Measurements from ENCODE around the gene PCDHGB2.
"Not testable (repeated sequence)": the region's sequence is repeated elsewhere in the genome, so short reads cannot be mapped to it uniquely, and the experiment has no call there.

PCDHGB2 gene

DNA sequence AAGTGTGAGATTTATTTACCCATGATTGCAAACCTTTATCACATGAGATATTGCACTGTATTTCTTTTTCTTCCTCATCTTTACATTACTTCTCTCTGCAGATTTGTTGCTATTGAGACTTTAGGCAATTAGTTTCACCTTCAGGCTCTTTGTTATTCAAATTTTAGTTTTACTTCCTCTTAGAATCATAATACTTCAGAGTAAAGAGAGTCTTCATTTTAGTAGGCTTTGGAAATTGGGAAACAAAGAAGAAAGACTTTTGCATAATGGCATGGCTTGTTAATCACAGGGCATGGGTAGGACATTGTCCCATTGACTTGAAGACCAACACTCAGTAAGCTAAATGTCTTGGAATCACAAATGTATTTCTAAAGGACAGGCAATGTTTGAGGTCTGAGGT is 2.9 kb downstream of the PCDHGB2 start:
- no peak for DNase-seq (ENCODE audit: low spot score)
- H3K27me3 Mint-ChIP-seq (ENCODE audit: low read depth): peaks cover 51% of the 10 kb centered on the region
- H3K36me3 Mint-ChIP-seq (ENCODE audit: low read depth): peaks cover 7% of the 10 kb centered on the region
- H3K4me3 Mint-ChIP-seq: no peak overlapping the region
- peaks cover 2% of the 10 kb centered on the region for H3K4me1 Mint-ChIP-seq (ENCODE audit: low read depth)
- H3K9me3 Mint-ChIP-seq: peaks cover 42% of the 10 kb centered on the region
- no peak overlapping the region for H3K27ac Mint-ChIP-seq

DNA sequence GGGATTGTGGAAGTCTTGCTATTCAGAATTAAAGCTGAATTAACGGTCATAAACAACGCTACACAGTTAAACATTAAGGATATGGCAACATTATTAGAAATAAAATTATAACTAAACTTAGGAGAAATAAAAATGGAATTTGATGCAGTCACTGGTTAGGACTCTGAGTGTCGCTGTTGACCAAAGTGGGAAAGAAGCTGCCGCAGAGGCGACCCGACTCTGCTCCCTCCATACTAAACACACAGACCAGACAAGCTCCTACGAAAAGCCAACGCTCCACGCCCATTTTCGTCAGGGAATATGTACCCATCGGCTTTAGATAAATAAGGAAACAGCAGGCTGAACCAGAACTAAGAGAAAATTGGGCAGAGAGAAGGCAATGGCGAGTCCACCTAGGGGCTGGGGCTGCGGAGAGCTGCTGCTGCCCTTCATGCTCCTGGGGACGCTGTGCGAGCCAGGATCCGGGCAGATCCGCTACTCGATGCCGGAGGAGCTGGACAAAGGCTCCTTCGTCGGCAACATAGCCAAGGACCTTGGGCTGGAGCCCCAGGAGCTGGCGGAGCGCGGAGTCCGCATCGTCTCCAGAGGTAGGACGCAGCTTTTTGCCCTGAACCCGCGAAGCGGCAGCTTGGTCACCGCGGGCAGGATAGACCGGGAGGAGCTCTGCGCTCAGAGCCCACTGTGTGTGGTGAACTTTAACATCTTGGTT is 4.3 kb downstream of the PCDHGB2 start, which contains the start of gene PCDHGA5:
PCDHGA5 (plus strand) TSS at position 211 of the 709 bp plus-strand sequence; CDS start at position 380, 169 bp downstream.
- DNase-seq (ENCODE audit: low spot score): no peak
- Mint-ChIP-seq H3K4me1 (ENCODE audit: low read depth) (peaks cover 2% of the 10 kb centered on the region), H3K9me3 (peaks cover 42% of the 10 kb centered on the region), H3K4me3 (no peak within 1 kb of the TSS), H3K36me3 (ENCODE audit: low read depth) (peaks cover 7% of the 10 kb centered on the region), H3K27me3 (ENCODE audit: low read depth) (peaks cover 53% of the 10 kb centered on the region), H3K27ac (no peak within 1 kb of the TSS)

GRCh38 chr5:141366016-141366896 is 6.5 kb downstream of the PCDHGB2 start:
- Mint-ChIP-seq H3K4me1 (ENCODE audit: low read depth) (peaks cover 2% of the 10 kb centered on the region), H3K27me3 (ENCODE audit: low read depth) (peaks cover 50% of the 10 kb centered on the region), H3K9me3 (peaks cover 31% of the 10 kb centered on the region), H3K36me3 (ENCODE audit: low read depth) (peaks cover 5% of the 10 kb centered on the region), H3K4me3 (no peak overlapping the region), H3K27ac (no peak overlapping the region)
- no peak for DNase-seq (ENCODE audit: low spot score)

DNA sequence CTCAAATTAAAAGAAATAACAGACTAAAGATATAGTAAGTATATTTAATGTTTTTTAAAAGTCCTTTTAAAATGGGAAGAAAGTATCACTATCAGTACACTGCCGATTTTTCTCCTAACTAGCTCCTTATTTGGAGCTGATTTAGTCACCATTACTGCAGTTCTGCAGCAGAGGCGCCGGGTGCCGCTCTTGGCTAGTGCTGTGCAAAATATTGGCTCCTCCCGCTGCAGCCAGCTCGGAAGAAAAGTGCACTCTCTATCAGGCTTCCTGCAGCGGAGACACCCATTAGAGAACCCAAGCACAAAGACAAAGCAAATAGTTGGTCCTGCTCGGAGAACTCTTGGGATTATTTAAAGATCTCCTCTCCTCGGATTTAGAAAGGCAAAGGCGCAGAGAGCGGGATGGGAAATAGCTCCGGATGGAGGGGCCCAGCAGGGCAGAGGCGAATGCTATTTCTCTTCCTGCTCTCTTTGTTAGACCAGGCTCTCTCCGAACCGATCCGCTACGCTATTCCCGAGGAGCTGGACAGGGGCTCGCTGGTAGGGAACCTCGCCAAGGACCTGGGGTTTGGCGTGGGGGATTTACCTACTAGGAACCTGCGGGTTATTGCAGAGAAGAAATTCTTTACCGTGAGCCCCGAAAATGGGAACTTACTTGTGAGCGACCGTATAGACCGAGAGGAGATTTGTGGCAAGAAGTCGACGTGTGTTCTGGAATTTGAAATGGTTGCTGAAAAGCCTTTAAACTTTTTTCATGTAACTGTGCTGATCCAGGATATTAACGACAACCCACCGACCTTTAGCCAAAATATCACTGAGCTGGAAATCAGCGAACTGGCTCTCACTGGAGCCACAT is 10.4 kb downstream of the PCDHGB2 start, which contains the start of gene PCDHGB3:
PCDHGB3 (plus strand) TSS at position 249 of the 855 bp plus-strand sequence; CDS start at position 402, 153 bp downstream.
- no peak for DNase-seq (ENCODE audit: low spot score)
- Mint-ChIP-seq H3K36me3 (ENCODE audit: low read depth) (peaks cover 1% of the 10 kb centered on the region), H3K4me3 (peak within 1 kb of the TSS; percentile 83), H3K9me3 (peaks cover 34% of the 10 kb centered on the region), H3K27me3 (ENCODE audit: low read depth) (peaks cover 25% of the 10 kb centered on the region), H3K27ac (no peak within 1 kb of the TSS), H3K4me1 (ENCODE audit: low read depth) (peaks cover 2% of the 10 kb centered on the region)

DNA sequence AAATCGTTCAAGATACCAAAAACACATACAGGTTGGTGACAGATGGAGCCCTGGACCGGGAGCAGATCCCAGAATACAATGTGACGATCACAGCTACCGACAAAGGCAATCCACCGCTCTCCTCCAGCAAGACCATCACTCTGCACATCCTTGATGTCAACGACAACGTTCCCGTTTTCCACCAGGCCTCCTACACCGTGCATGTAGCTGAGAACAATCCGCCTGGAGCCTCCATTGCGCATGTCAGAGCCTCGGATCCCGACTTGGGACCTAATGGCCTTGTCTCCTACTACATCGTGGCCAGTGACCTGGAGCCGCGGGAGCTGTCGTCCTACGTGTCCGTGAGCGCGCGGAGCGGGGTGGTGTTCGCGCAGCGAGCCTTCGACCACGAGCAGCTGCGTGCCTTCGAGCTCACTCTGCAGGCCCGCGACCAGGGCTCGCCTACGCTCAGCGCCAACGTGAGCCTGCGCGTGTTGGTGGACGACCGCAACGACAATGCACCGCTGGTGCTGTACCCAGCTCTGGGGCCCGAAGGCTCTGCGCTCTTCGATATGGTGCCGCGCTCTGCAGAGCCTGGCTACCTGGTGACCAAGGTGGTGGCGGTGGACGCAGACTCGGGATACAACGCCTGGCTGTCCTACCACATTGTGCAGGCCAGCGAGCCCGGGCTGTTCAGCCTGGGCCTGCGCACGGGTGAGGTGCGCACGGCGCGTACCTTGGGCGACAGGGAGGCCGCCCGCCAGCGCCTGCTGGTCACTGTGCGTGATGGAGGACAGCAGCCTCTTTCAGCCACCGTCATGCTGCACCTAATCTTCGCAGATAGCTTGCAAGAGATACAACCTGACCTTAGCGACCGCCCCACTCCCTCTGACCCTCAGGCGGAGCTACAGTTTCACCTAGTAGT is 12.0 kb downstream of the PCDHGB2 start:
- Mint-ChIP-seq H3K4me1 (ENCODE audit: low read depth) (peaks cover 2% of the 10 kb centered on the region), H3K27ac (no peak overlapping the region), H3K36me3 (ENCODE audit: low read depth) (peaks cover 1% of the 10 kb centered on the region), H3K27me3 (ENCODE audit: low read depth) (peaks cover 14% of the 10 kb centered on the region), H3K4me3 (no peak overlapping the region), H3K9me3 (peaks cover 34% of the 10 kb centered on the region)
- no peak for DNase-seq (ENCODE audit: low spot score)

DNA sequence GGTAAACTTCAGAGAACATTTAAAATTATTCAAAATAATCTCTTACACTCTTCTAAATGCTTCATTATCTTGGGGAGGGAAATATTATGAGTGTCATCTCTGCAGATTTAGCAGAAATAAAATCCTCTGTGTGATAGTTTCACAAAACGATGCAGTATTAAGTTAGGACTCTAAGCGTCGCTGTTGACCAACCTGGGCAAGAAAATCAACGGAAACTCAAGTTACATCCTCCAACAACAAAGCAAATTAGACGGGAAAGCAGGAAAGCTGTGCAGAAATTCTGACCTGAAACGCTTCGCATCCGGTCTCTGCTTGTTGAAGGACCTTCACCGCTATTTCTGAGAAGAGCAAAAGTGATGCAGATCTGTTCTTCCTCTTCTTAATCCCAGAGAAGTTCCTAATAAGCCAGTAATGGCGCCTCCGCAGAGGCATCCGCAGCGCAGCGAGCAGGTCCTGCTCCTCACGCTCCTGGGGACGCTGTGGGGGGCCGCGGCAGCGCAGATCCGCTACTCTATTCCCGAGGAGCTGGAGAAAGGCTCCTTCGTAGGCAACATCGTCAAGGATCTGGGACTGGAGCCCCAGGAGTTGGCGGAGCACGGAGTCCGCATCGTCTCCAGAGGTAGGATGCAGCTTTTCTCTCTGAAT is 14.0 kb downstream of the PCDHGB2 start, which contains the start of gene PCDHGA6:
PCDHGA6 (plus strand) TSS at position 219 of the 645 bp plus-strand sequence; CDS start at position 412, 193 bp downstream.
- Mint-ChIP-seq H3K27ac (no peak within 1 kb of the TSS), H3K4me3 (no peak within 1 kb of the TSS), H3K9me3 (peaks cover 34% of the 10 kb centered on the region)

DNA sequence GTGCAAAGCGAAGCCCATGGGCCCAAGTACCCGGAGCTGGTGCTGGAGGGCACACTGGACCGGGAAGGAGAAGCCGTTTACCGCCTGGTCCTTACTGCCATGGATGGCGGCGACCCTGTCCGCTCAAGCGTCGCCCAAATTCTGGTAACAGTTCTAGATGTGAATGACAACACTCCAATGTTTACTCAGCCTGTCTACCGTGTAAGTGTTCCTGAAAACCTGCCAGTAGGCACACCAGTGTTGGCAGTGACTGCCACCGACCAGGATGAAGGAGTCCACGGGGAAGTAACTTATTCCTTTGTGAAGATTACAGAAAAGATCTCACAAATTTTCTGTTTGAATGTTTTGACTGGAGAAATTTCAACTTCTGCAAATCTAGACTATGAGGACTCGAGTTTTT is 14.8 kb downstream of the PCDHGB2 start:
- no peak for DNase-seq (ENCODE audit: low spot score)
- Mint-ChIP-seq H3K27ac (no peak overlapping the region), H3K4me3 (no peak overlapping the region), H3K36me3 (ENCODE audit: low read depth) (peaks cover 1% of the 10 kb centered on the region), H3K4me1 (ENCODE audit: low read depth) (peaks cover 2% of the 10 kb centered on the region), H3K9me3 (peaks cover 34% of the 10 kb centered on the region), H3K27me3 (ENCODE audit: low read depth) (peaks cover 12% of the 10 kb centered on the region)

More for the DNA sequence above, 14.0 kb downstream of the PCDHGB2 start, which contains the start of gene PCDHGA6:
- peaks cover 1% of the 10 kb centered on the region for H3K36me3 Mint-ChIP-seq (ENCODE audit: low read depth)
- peaks cover 2% of the 10 kb centered on the region for H3K4me1 Mint-ChIP-seq (ENCODE audit: low read depth)
- no peak for DNase-seq (ENCODE audit: low spot score)
- peaks cover 12% of the 10 kb centered on the region for H3K27me3 Mint-ChIP-seq (ENCODE audit: low read depth)

DNA sequence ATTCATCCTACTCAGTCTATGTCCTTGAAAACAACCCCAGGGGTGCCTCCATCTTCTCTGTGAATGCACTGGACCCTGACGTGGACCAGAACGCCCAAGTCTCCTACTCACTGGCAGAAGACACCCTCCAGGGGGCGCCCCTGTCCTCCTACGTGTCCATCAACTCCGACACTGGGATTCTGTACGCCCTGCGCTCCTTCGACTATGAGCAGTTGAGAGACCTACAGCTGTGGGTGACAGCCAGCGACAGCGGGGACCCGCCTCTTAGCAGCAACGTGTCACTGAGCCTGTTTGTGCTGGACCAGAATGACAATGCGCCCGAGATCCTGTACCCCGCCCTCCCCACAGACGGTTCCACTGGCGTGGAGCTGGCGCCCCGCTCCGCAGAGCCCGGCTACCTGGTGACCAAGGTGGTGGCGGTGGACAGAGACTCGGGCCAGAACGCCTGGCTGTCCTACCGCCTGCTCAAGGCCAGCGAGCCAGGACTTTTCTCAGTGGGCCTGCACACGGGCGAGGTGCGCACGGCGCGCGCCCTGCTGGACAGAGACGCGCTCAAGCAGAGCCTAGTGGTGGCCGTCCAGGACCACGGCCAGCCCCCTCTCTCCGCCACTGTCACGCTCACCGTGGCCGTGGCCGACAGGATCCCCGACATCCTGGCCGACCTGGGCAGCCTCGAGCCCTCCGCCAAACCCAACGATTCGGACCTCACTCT is 15.8 kb downstream of the PCDHGB2 start:
- not testable (repeated sequence) for H3K27ac Mint-ChIP-seq; DNase-seq (ENCODE audit: low spot score); H3K4me1 Mint-ChIP-seq (ENCODE audit: low read depth); H3K27me3 Mint-ChIP-seq (ENCODE audit: low read depth); H3K36me3 Mint-ChIP-seq (ENCODE audit: low read depth); H3K4me3 Mint-ChIP-seq
- H3K9me3 Mint-ChIP-seq: peaks cover 34% of the 10 kb centered on the region

GRCh38 chr5:141382469-141383294 is 22.9 kb downstream of the PCDHGB2 start, which contains the start of gene PCDHGA7:
Gene PCDHGA7 (plus strand): TSS chr5:141382742. CDS start chr5:141382900, 158 bp downstream.
- no peaks in the 10 kb centered on the region for H3K4me1 Mint-ChIP-seq (ENCODE audit: low read depth)
- no peak for DNase-seq (ENCODE audit: low spot score)
- H3K27ac Mint-ChIP-seq: no peak within 1 kb of the TSS
- H3K4me3 Mint-ChIP-seq: peak within 1 kb of the TSS; percentile 79
- no peaks in the 10 kb centered on the region for H3K36me3 Mint-ChIP-seq (ENCODE audit: low read depth)
- peaks cover 18% of the 10 kb centered on the region for H3K9me3 Mint-ChIP-seq
- peaks cover 26% of the 10 kb centered on the region for H3K27me3 Mint-ChIP-seq (ENCODE audit: low read depth)

- Mint-ChIP-seq H3K27me3 (ENCODE audit: low read depth) (peaks cover 26% of the 10 kb centered on the region), H3K9me3 (peaks cover 20% of the 10 kb centered on the region), H3K27ac (no peak overlapping the region), H3K36me3 (ENCODE audit: low read depth) (no peaks in the 10 kb centered on the region), H3K4me3 (peak overlapping the region; percentile 79), H3K4me1 (ENCODE audit: low read depth) (no peaks in the 10 kb centered on the region)
- no peak for DNase-seq (ENCODE audit: low spot score)
These were observed 23.6 kb downstream of the PCDHGB2 start for GRCh38 chr5:141383345-141383744.
